WTC11 (cell line): ENCODE measurements around the gene EPC1. TPM values are rescaled to one million over a fixed set of nuclear protein-coding genes. Genes with fewer than 3 reads are reported as not detected.

Source experiments
- ATAC-seq: fragments of 200-7000 bp; cut with Tn5 transposase; 2 replicates; pipeline ENCODE4 v1.10.0; 2021; ENCODE audit warnings: mild to moderate bottlenecking, moderate library complexity
- CTCF ChIA-PET: fragments of 300-600 bp; sonication (Branson Sonifier 250); formaldehyde crosslinking; loops from one replicate; lab custom pipeline; 2021; ENCODE audit warnings: antibody characterized with exemption; lab: Charles Lee
- POLR2A ChIA-PET: fragments of 350-600 bp; sonication (Branson Sonifier 250); formaldehyde crosslinking; loops from one replicate; lab custom pipeline; 2021; ENCODE audit warnings: antibody characterized with exemption; lab: Charles Lee
- DNase-seq: peaks from one replicate; pipeline ENCODE4 v3.0.0; 2021; ENCODE audit warnings: low spot score
- H3K27ac Mint-ChIP-seq: 2 replicates; pipeline ENCODE4 v1.8.0; 2021; ENCODE audit warnings: mixed read lengths
- H3K27me3 Mint-ChIP-seq: 2 replicates; pipeline ENCODE4 v1.8.0; 2021; ENCODE audit warnings: low read depth, mild to moderate bottlenecking, moderate library complexity, mixed read lengths
- H3K36me3 Mint-ChIP-seq: 2 replicates; pipeline ENCODE4 v1.8.0; 2021; ENCODE audit warnings: mixed read lengths
- H3K4me1 Mint-ChIP-seq: 2 replicates; pipeline ENCODE4 v1.8.0; 2022; ENCODE audit warnings: mixed read lengths
- H3K4me3 Mint-ChIP-seq: 2 replicates; pipeline ENCODE4 v1.8.0; 2021; ENCODE audit warnings: mild to moderate bottlenecking, moderate library complexity, mixed read lengths
- H3K9me3 Mint-ChIP-seq: 2 replicates; pipeline ENCODE4 v1.8.0; 2021; ENCODE audit warnings: mixed read lengths
- ATF1 ChIP-seq: sonication (generic); formaldehyde crosslinking; IDR thresholded peaks from 2 replicates; pipeline ENCODE4 v1.8.1; 2023; ENCODE audit warnings: mild to moderate bottlenecking, moderate library complexity, missing genetic modification reagents
- CREM ChIP-seq: sonication (generic); formaldehyde crosslinking; IDR thresholded peaks from 2 replicates; pipeline ENCODE4 v1.8.1; 2022; ENCODE audit warnings: mild to moderate bottlenecking, missing genetic modification reagents, moderate library complexity
- EMX1 ChIP-seq: fragments of 250-450 bp; sonication (Bioruptor Pico); IDR thresholded peaks from 2 replicates; pipeline ENCODE4 v1.8.0; 2021; ENCODE audit warnings: mild to moderate bottlenecking
- ESRRA ChIP-seq: sonication (generic); formaldehyde crosslinking; IDR thresholded peaks from 2 replicates; pipeline ENCODE4 v1.8.1; 2022; ENCODE audit warnings: mild to moderate bottlenecking, missing genetic modification reagents, borderline replicate concordance
- ETV6 ChIP-seq: sonication (generic); formaldehyde crosslinking; IDR thresholded peaks from 2 replicates; pipeline ENCODE4 v1.8.1; 2022; ENCODE audit warnings: mild to moderate bottlenecking, missing genetic modification reagents
- GABPB1 ChIP-seq: sonication (generic); formaldehyde crosslinking; IDR thresholded peaks from 2 replicates; pipeline ENCODE4 v1.8.1; 2023; ENCODE audit warnings: mild to moderate bottlenecking, missing genetic modification reagents
- KAT7 ChIP-seq: sonication (generic); formaldehyde crosslinking; IDR thresholded peaks from 2 replicates; pipeline ENCODE4 v1.8.1; 2023; ENCODE audit warnings: missing genetic modification reagents, mild to moderate bottlenecking, borderline replicate concordance
- SMAD3 ChIP-seq: sonication (generic); formaldehyde crosslinking; IDR thresholded peaks from 2 replicates; pipeline ENCODE4 v1.8.0; 2022; ENCODE audit warnings: missing genetic modification reagents, mild to moderate bottlenecking, borderline replicate concordance
- SMAD4 ChIP-seq: sonication (generic); formaldehyde crosslinking; IDR thresholded peaks from 2 replicates; pipeline ENCODE4 v1.8.0; 2022; ENCODE audit warnings: mild to moderate bottlenecking, missing genetic modification reagents
- TP53 ChIP-seq: sonication (generic); formaldehyde crosslinking; IDR thresholded peaks from 2 replicates; pipeline ENCODE4 v1.8.1; 2023; ENCODE audit warnings: mild to moderate bottlenecking, missing genetic modification reagents
- ZNF219 ChIP-seq: sonication (generic); formaldehyde crosslinking; IDR thresholded peaks from 2 replicates; pipeline ENCODE4 v1.8.0; 2023; ENCODE audit warnings: missing genetic modification reagents, mild to moderate bottlenecking, borderline replicate concordance
- ZNF416 ChIP-seq: fragments of 250-450 bp; sonication (Bioruptor Pico); IDR thresholded peaks from 2 replicates; pipeline ENCODE4 v1.9.0; 2021; ENCODE audit warnings: mild to moderate bottlenecking, inconsistent platforms
- ZNF423 ChIP-seq: fragments of 250-450 bp; sonication (Bioruptor Pico); IDR thresholded peaks from 2 replicates; pipeline ENCODE4 v2.1.2; 2022; ENCODE audit warnings: mild to moderate bottlenecking, moderate library complexity
- total RNA-seq: library from RNA; stranded (reverse); gene quantifications from 3 replicates; pipeline ENCODE4 v1.2.3, GENCODE V29; 2021
- TF ChIP-seq, protein P1 (sequence below): fragments of 250-450 bp; sonication (Bioruptor Pico); IDR thresholded peaks from 2 replicates; pipeline ENCODE4 v1.8.0; 2021; ENCODE audit warnings: mild to moderate bottlenecking
- TF ChIP-seq, protein P2 (sequence below): fragments of 250-450 bp; sonication (Bioruptor Pico); IDR thresholded peaks from 2 replicates; pipeline ENCODE4 v1.9.0; 2021; ENCODE audit warnings: moderate library complexity, mild to moderate bottlenecking, inconsistent platforms, borderline replicate concordance
- TF ChIP-seq, protein P3 (sequence below): sonication (generic); formaldehyde crosslinking; IDR thresholded peaks from 2 replicates; pipeline ENCODE4 v1.8.1; 2023; ENCODE audit warnings: mild to moderate bottlenecking, missing genetic modification reagents, borderline replicate concordance
- TF ChIP-seq, protein P4 (sequence below): sonication (generic); formaldehyde crosslinking; IDR thresholded peaks from 2 replicates; pipeline ENCODE4 v1.8.0; 2023; ENCODE audit warnings: missing genetic modification reagents, mild to moderate bottlenecking, borderline replicate concordance
- TF ChIP-seq, protein P5 (sequence below): sonication (generic); formaldehyde crosslinking; IDR thresholded peaks from 2 replicates; pipeline ENCODE4 v1.8.1; 2022; ENCODE audit warnings: low read depth, missing genetic modification reagents, borderline replicate concordance
- TF ChIP-seq, protein P6 (sequence below): sonication (generic); formaldehyde crosslinking; IDR thresholded peaks from 2 replicates; pipeline ENCODE4 v1.8.1; 2023; ENCODE audit warnings: mild to moderate bottlenecking, moderate library complexity, missing genetic modification reagents

Gene EPC1
- total RNA-seq, 1 experiment from 2014 or later: 22.5 TPM

DNA sequence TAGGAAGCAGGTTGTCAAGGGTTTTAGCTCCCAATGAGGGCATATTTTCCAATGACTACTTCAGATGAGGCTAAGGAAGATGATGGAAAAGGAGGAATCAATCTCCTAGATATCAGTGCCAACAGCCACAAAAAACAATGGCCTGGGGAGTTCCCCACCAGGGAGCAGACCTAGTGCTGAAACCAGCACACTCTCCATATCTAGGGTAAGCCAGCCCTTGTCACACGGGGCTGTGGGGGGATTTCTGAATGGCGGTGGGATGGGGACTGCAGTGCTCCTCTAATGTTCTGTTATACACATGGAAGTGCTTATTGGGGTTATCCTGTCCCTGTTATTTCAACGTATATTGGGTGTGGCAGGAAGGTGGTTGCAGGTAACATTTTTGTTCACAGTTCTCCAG lies 18.5 kb downstream of the EPC1 start (continued):
- TF ChIP-seq, protein P1, sequence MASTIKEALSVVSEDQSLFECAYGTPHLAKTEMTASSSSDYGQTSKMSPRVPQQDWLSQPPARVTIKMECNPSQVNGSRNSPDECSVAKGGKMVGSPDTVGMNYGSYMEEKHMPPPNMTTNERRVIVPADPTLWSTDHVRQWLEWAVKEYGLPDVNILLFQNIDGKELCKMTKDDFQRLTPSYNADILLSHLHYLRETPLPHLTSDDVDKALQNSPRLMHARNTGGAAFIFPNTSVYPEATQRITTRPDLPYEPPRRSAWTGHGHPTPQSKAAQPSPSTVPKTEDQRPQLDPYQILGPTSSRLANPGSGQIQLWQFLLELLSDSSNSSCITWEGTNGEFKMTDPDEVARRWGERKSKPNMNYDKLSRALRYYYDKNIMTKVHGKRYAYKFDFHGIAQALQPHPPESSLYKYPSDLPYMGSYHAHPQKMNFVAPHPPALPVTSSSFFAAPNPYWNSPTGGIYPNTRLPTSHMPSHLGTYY: no peak
- TF ChIP-seq, protein P2, sequence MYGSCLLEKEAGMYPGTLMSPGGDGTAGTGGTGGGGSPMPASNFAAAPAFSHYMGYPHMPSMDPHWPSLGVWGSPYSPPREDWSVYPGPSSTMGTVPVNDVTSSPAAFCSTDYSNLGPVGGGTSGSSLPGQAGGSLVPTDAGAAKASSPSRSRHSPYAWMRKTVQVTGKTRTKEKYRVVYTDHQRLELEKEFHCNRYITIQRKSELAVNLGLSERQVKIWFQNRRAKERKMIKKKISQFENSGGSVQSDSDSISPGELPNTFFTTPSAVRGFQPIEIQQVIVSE (CRISPR knock-in tag): no peak
- TF ChIP-seq, protein P3, sequence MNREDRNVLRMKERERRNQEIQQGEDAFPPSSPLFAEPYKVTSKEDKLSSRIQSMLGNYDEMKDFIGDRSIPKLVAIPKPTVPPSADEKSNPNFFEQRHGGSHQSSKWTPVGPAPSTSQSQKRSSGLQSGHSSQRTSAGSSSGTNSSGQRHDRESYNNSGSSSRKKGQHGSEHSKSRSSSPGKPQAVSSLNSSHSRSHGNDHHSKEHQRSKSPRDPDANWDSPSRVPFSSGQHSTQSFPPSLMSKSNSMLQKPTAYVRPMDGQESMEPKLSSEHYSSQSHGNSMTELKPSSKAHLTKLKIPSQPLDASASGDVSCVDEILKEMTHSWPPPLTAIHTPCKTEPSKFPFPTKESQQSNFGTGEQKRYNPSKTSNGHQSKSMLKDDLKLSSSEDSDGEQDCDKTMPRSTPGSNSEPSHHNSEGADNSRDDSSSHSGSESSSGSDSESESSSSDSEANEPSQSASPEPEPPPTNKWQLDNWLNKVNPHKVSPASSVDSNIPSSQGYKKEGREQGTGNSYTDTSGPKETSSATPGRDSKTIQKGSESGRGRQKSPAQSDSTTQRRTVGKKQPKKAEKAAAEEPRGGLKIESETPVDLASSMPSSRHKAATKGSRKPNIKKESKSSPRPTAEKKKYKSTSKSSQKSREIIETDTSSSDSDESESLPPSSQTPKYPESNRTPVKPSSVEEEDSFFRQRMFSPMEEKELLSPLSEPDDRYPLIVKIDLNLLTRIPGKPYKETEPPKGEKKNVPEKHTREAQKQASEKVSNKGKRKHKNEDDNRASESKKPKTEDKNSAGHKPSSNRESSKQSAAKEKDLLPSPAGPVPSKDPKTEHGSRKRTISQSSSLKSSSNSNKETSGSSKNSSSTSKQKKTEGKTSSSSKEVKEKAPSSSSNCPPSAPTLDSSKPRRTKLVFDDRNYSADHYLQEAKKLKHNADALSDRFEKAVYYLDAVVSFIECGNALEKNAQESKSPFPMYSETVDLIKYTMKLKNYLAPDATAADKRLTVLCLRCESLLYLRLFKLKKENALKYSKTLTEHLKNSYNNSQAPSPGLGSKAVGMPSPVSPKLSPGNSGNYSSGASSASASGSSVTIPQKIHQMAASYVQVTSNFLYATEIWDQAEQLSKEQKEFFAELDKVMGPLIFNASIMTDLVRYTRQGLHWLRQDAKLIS: no peak
- TF ChIP-seq ZNF219 (no peak), KAT7 (CRISPR knock-in tag) (no peak), ESRRA (no peak)
- TF ChIP-seq, protein P4, sequence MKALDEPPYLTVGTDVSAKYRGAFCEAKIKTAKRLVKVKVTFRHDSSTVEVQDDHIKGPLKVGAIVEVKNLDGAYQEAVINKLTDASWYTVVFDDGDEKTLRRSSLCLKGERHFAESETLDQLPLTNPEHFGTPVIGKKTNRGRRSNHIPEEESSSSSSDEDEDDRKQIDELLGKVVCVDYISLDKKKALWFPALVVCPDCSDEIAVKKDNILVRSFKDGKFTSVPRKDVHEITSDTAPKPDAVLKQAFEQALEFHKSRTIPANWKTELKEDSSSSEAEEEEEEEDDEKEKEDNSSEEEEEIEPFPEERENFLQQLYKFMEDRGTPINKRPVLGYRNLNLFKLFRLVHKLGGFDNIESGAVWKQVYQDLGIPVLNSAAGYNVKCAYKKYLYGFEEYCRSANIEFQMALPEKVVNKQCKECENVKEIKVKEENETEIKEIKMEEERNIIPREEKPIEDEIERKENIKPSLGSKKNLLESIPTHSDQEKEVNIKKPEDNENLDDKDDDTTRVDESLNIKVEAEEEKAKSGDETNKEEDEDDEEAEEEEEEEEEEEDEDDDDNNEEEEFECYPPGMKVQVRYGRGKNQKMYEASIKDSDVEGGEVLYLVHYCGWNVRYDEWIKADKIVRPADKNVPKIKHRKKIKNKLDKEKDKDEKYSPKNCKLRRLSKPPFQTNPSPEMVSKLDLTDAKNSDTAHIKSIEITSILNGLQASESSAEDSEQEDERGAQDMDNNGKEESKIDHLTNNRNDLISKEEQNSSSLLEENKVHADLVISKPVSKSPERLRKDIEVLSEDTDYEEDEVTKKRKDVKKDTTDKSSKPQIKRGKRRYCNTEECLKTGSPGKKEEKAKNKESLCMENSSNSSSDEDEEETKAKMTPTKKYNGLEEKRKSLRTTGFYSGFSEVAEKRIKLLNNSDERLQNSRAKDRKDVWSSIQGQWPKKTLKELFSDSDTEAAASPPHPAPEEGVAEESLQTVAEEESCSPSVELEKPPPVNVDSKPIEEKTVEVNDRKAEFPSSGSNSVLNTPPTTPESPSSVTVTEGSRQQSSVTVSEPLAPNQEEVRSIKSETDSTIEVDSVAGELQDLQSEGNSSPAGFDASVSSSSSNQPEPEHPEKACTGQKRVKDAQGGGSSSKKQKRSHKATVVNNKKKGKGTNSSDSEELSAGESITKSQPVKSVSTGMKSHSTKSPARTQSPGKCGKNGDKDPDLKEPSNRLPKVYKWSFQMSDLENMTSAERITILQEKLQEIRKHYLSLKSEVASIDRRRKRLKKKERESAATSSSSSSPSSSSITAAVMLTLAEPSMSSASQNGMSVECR (CRISPR knock-in tag): no peak
- TF ChIP-seq, protein P5, sequence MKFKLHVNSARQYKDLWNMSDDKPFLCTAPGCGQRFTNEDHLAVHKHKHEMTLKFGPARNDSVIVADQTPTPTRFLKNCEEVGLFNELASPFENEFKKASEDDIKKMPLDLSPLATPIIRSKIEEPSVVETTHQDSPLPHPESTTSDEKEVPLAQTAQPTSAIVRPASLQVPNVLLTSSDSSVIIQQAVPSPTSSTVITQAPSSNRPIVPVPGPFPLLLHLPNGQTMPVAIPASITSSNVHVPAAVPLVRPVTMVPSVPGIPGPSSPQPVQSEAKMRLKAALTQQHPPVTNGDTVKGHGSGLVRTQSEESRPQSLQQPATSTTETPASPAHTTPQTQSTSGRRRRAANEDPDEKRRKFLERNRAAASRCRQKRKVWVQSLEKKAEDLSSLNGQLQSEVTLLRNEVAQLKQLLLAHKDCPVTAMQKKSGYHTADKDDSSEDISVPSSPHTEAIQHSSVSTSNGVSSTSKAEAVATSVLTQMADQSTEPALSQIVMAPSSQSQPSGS (CRISPR knock-in tag): no peak
- TF ChIP-seq, protein P6, sequence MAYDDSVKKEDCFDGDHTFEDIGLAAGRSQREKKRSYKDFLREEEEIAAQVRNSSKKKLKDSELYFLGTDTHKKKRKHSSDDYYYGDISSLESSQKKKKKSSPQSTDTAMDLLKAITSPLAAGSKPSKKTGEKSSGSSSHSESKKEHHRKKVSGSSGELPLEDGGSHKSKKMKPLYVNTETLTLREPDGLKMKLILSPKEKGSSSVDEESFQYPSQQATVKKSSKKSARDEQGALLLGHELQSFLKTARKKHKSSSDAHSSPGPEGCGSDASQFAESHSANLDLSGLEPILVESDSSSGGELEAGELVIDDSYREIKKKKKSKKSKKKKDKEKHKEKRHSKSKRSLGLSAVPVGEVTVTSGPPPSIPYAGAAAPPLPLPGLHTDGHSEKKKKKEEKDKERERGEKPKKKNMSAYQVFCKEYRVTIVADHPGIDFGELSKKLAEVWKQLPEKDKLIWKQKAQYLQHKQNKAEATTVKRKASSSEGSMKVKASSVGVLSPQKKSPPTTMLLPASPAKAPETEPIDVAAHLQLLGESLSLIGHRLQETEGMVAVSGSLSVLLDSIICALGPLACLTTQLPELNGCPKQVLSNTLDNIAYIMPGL (CRISPR knock-in tag): no peak

DNA sequence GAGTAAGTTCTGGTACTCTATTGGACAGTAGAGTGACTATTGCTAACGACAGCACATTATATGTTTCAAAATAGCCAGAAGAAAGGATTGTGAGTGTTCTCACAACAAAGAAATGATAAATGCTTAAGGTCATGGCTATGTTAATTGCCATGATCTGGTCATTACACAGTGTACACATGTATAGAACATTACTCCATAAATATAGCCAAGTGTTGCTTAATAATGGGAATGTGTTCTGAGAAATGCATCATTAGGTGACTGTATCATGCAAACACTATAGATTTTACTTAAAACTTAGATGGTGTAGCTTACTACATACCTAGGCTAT lies 19.6 kb downstream of the EPC1 start:
- Mint-ChIP-seq H3K4me3 (no peak overlapping the region), H3K27me3 (no peaks in the 10 kb centered on the region), H3K36me3 (peaks cover 2% of the 10 kb centered on the region; the same call in 1 of the 2 replicates), H3K27ac (peak overlapping the region; percentile 61; the same call in 1 of the 2 replicates), H3K9me3 (no peaks in the 10 kb centered on the region), H3K4me1 (peaks cover 72% of the 10 kb centered on the region)
- POLR2A ChIA-PET: no interaction called here
- TF ChIP-seq ETV6 (CRISPR knock-in tag): no peak
- TF ChIP-seq TP53 (CRISPR knock-in tag): no peak
- no peak for TF ChIP-seq ZNF416 (CRISPR knock-in tag)
- TF ChIP-seq SMAD3: no peak
- TF ChIP-seq ZNF219: no peak
- no peak for TF ChIP-seq CREM (CRISPR knock-in tag)
- TF ChIP-seq GABPB1: no peak
- no peak for TF ChIP-seq ZNF423
- TF ChIP-seq ATF1: no peak
- TF ChIP-seq, protein P3: no peak
- TF ChIP-seq SMAD4 (CRISPR knock-in tag): no peak
- no peak for TF ChIP-seq EMX1
- DNase-seq: no peak
- ATAC-seq: no peak
- CTCF ChIA-PET: no interaction called here
